Kidney (tissue), 14 donors: ENCODE data around the gene ICE2. TPM values are rescaled to one million over a fixed set of nuclear protein-coding genes. Genes with fewer than 3 reads are reported as not detected.
A peak's percentile ranks its signal among the peaks of the same experiment; 100 is the strongest.

Experiments used
- DNase-seq, 5 donors: peaks; one replicate each; pipeline ENCODE4 v3.0.0-alpha.2; 2013 to 2020
- FAIRE-seq: peaks from 2 replicates; lab custom pipeline; 2012; peaks lifted over from hg19 to GRCh38; lab: Jason Lieb, UNC
- H3K27ac ChIP-seq, 2 donors: one replicate each; pipeline ENCODE4 v1.7.0; 2013; ENCODE audit warnings: low read depth in 2 of 2, low read length in 2 of 2, inconsistent platforms in 1 of 2
- H3K27me3 ChIP-seq: one replicate; pipeline ENCODE4 v1.7.1; 2013; ENCODE audit warnings: low read length, inconsistent platforms; ENCODE audit not compliant: control insufficient read depth, insufficient read depth
- H3K36me3 ChIP-seq, 3 donors: one replicate each; pipeline versions ENCODE4 v1.7.0 to v1.7.1; 2013; ENCODE audit warnings: low read length in 3 of 3, control low read depth in 1 of 3, inconsistent platforms in 1 of 3; ENCODE audit not compliant: insufficient read depth in 3 of 3, control insufficient read depth in 2 of 3
- H3K4me1 ChIP-seq, 3 donors: one replicate each; pipeline versions ENCODE4 v1.7.0 to v1.7.1; 2013; ENCODE audit warnings: low read length in 3 of 3, inconsistent platforms in 1 of 3, low read depth in 1 of 3; ENCODE audit not compliant: control insufficient read depth in 2 of 3, insufficient read depth in 2 of 3
- H3K4me3 ChIP-seq, 3 donors: one replicate each; pipeline versions ENCODE4 v1.7.0 to v1.8.1; 2013; ENCODE audit warnings: low read length in 3 of 3, control low read depth in 1 of 3, inconsistent platforms in 1 of 3
- H3K9ac ChIP-seq, 3 donors: one replicate each; pipeline versions ENCODE4 v1.7.0 to v1.7.1; 2013; ENCODE audit warnings: low read length in 3 of 3, control low read depth in 1 of 3, inconsistent platforms in 1 of 3
- H3K9me3 ChIP-seq, 3 donors: one replicate each; pipeline versions ENCODE4 v1.7.0 to v1.7.1; 2013; ENCODE audit warnings: low read length in 3 of 3, control low read depth in 1 of 3, inconsistent platforms in 1 of 3; ENCODE audit not compliant: control insufficient read depth in 2 of 3, insufficient read depth in 1 of 3
- intact Hi-C: fragments of 100-400 bp; cut with DNase I; formaldehyde crosslinking; loops from one replicate; pipeline ENCODE4 v1.11.1; 2022
- polyA plus RNA-seq: library from polyadenylated mRNA; stranded (reverse); fragments of 350-450 nt; fragmentation: Illumina TruSeq; extraction: RNeasy Lipid Tissue Mini Kit (QIAGEN cat#74804); gene quantifications from one replicate; pipeline ENCODE4 v1.2.3, GENCODE V29; 2014; ENCODE audit warnings: low read depth, low replicate concordance; ENCODE audit not compliant: insufficient read depth
- total RNA-seq: library from RNA; stranded (reverse); fragmentation: NEBNext Ultra II Directional; extraction: Animal tissue kit (Norgen Biotek cat#: 25700); gene quantifications from one replicate; pipeline ENCODE4 v1.2.1, GENCODE V29; 2021
- TF ChIP-seq, protein P1 (sequence below): IDR thresholded peaks from 3 replicates; pipeline ENCODE4 v1.5.1; 2012; ENCODE audit warnings: mild to moderate bottlenecking, moderate library complexity, borderline replicate concordance; ENCODE audit not compliant: insufficient read depth; ENCODE audit errors: extremely low read depth
- donor health status: control.
- donor health status: control.
- donor health status: control.
- donor health status: control.
- donor health status: control.
- donor health status: DM: yes; HTN: yes; CAD: no.
- donor health status: Normal renal cell carcinoma (clear cell type).

ICE2 gene
- total and polyA plus RNA-seq, 2 donors from 2014 or later, result 16.4 to 61.4 TPM

- Histone ChIP-seq H3K9me3 (no peaks in the 10 kb centered on the region), H3K36me3 (peaks cover 0 to 2% (median 0%) of the 10 kb centered on the region in 3 donors), H3K27me3 (no peaks in the 10 kb centered on the region), H3K4me3 (no peak overlapping the region), H3K4me1 (peaks cover 12 to 51% (median 26%) of the 10 kb centered on the region in 3 donors), H3K9ac (no peak overlapping the region), H3K27ac (peak overlapping the region; percentile 20 to 40)
- TF ChIP-seq, protein P1, sequence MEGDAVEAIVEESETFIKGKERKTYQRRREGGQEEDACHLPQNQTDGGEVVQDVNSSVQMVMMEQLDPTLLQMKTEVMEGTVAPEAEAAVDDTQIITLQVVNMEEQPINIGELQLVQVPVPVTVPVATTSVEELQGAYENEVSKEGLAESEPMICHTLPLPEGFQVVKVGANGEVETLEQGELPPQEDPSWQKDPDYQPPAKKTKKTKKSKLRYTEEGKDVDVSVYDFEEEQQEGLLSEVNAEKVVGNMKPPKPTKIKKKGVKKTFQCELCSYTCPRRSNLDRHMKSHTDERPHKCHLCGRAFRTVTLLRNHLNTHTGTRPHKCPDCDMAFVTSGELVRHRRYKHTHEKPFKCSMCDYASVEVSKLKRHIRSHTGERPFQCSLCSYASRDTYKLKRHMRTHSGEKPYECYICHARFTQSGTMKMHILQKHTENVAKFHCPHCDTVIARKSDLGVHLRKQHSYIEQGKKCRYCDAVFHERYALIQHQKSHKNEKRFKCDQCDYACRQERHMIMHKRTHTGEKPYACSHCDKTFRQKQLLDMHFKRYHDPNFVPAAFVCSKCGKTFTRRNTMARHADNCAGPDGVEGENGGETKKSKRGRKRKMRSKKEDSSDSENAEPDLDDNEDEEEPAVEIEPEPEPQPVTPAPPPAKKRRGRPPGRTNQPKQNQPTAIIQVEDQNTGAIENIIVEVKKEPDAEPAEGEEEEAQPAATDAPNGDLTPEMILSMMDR, result no peak
- intact Hi-C loops, result no loop called here
- DNase-seq (peak in 1 of 5 donors; percentile 5), FAIRE-seq (no peak)
Measured at GRCh38 chr15:60391722-60392315, 87.1 kb downstream of the ICE2 start.

GRCh38 chr15:60390871-60391501, 88.0 kb downstream of the ICE2 start:
- Histone ChIP-seq H3K27me3 (no peaks in the 10 kb centered on the region), H3K9ac (no peak overlapping the region), H3K4me1 (peaks cover 12 to 48% (median 26%) of the 10 kb centered on the region in 3 donors), H3K4me3 (peak overlapping the region in 1 of 3 donors; percentile 11), H3K27ac (peak overlapping the region; percentile 40 to 64), H3K9me3 (no peaks in the 10 kb centered on the region), H3K36me3 (peaks cover 0 to 2% (median 0%) of the 10 kb centered on the region in 3 donors)
- TF ChIP-seq, protein P1, result no peak
- intact Hi-C loops, result no loop called here
- DNase-seq (peak in 2 of 5 donors; percentile 36 to 45), FAIRE-seq (no peak)

GRCh38 chr15:60390231-60390630, 88.7 kb downstream of the ICE2 start:
- H3K27me3 ChIP-seq, result no peaks in the 10 kb centered on the region
- DNase-seq, result no peak
- no peaks in the 10 kb centered on the region for H3K36me3 ChIP-seq
- H3K4me3 ChIP-seq, result no peak overlapping the region
- H3K9me3 ChIP-seq, result no peaks in the 10 kb centered on the region
- intact Hi-C loops, result no loop called here
- peaks cover 9 to 43% (median 26%) of the 10 kb centered on the region in 3 donors for H3K4me1 ChIP-seq
- H3K9ac ChIP-seq, result no peak overlapping the region
- TF ChIP-seq, protein P1, result no peak
- no peak for FAIRE-seq
- H3K27ac ChIP-seq, result no peak overlapping the region
